ENCODE data around the gene HPS3. TPM values are rescaled to one million over a fixed set of nuclear protein-coding genes. Genes with fewer than 3 reads are reported as not detected.

The HPS3 gene
- polyA plus RNA-seq, 1 of the 3 experiments (the other 2 are of a cell fraction) = 9.4 TPM

DNA sequence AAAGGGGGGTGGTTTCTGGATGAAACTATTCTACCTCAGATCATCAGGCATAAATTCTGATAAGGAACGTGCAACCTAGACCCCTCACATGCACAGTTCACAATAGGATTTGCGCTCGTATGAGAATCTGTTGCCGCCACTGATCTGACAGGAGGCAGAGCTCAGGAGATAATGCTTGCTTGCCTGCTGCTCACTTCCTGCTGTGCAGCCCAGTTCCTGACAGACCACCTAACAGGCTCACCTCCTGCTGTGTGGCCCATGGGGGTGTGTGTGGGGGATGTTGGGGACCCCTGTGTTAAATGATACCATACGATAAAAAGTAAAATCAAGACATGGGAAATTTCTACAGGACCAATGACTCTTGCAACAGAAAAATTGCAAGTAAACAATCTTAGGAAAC lies 68.2 kb downstream of the HPS3 start:
- DNase-seq = no peak
- WGBS (ENCODE audit: low lambda C conversion rate) = 76% methylated on average over 5 of the region's 5 CpGs
- H3K36me3 ChIP-seq (replicated peaks in 1 of 2; ENCODE audit: control insufficient read depth in 1 of 2, insufficient read depth in 2 of 2, low read length in 1 of 2) = no peaks in the 10 kb centered on the region
- H3K4me3 ChIP-seq (ENCODE audit: low read depth in 2 of 2, low read length in 1 of 2) = no peak overlapping the region
- ChIA-PET POLR2A (no interaction called here), CTCF (no interaction called here)
- TF ChIP-seq SMC3 (IDR thresholded peaks at IDR 0.05; ENCODE audit: low read depth, low read length) = no peak
- no peak for TF ChIP-seq GATA2 (CRISPR knock-in tag; IDR thresholded peaks at IDR 0.05)
- TF ChIP-seq EP300 (IDR thresholded peaks at IDR 0.05; ENCODE audit: borderline replicate concordance in 1 of 2, low read depth in 1 of 2, low read length in 1 of 2) = no peak
- TF ChIP-seq MXI1 (IDR thresholded peaks at IDR 0.05; ENCODE audit: low read depth, low read length) = no peak
- TF ChIP-seq, protein P1, sequence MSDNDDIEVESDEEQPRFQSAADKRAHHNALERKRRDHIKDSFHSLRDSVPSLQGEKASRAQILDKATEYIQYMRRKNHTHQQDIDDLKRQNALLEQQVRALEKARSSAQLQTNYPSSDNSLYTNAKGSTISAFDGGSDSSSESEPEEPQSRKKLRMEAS (IDR thresholded peaks at IDR 0.05; ENCODE audit: low read depth) = no peak
- TF ChIP-seq, protein P2, sequence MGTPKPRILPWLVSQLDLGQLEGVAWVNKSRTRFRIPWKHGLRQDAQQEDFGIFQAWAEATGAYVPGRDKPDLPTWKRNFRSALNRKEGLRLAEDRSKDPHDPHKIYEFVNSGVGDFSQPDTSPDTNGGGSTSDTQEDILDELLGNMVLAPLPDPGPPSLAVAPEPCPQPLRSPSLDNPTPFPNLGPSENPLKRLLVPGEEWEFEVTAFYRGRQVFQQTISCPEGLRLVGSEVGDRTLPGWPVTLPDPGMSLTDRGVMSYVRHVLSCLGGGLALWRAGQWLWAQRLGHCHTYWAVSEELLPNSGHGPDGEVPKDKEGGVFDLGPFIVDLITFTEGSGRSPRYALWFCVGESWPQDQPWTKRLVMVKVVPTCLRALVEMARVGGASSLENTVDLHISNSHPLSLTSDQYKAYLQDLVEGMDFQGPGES (IDR thresholded peaks at IDR 0.05; ENCODE audit: low read depth, low read length) = no peak
- TF ChIP-seq, protein P3, sequence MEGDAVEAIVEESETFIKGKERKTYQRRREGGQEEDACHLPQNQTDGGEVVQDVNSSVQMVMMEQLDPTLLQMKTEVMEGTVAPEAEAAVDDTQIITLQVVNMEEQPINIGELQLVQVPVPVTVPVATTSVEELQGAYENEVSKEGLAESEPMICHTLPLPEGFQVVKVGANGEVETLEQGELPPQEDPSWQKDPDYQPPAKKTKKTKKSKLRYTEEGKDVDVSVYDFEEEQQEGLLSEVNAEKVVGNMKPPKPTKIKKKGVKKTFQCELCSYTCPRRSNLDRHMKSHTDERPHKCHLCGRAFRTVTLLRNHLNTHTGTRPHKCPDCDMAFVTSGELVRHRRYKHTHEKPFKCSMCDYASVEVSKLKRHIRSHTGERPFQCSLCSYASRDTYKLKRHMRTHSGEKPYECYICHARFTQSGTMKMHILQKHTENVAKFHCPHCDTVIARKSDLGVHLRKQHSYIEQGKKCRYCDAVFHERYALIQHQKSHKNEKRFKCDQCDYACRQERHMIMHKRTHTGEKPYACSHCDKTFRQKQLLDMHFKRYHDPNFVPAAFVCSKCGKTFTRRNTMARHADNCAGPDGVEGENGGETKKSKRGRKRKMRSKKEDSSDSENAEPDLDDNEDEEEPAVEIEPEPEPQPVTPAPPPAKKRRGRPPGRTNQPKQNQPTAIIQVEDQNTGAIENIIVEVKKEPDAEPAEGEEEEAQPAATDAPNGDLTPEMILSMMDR (IDR thresholded peaks at IDR 0.05) = no peak
- no peak for TF ChIP-seq TEAD4 (IDR thresholded peaks at IDR 0.05; ENCODE audit: borderline replicate concordance, insufficient read depth)
- TF ChIP-seq GABPA (IDR thresholded peaks at IDR 0.05; ENCODE audit: low read depth) = no peak
- no peak for TF ChIP-seq FOXM1 (IDR thresholded peaks at IDR 0.05; ENCODE audit: low read depth)
- H3K9me3 ChIP-seq = no peaks in the 10 kb centered on the region
- H4K20me1 ChIP-seq (ENCODE audit: insufficient read depth) = no peaks in the 10 kb centered on the region
- no peak overlapping the region for H3K4me2 ChIP-seq
- no peaks in the 10 kb centered on the region for H3K79me2 ChIP-seq (ENCODE audit: insufficient read depth)
- no peaks in the 10 kb centered on the region for H3K9me2 ChIP-seq
- H3K9ac ChIP-seq = no peak overlapping the region
- no peak overlapping the region for H3K27ac ChIP-seq (ENCODE audit: low read depth in 2 of 2, low read length in 1 of 2)
- H2AFZ ChIP-seq (ENCODE audit: low read depth) = no peak overlapping the region
- H3F3A ChIP-seq (replicated peaks; ENCODE audit: insufficient read depth) = no peaks in the 10 kb centered on the region
- H3K27me3 ChIP-seq (ENCODE audit: insufficient read depth) = no peaks in the 10 kb centered on the region
- H3K4me1 ChIP-seq (ENCODE audit: control insufficient read depth in 1 of 2, insufficient read depth in 2 of 2, low read depth in 1 of 2, low read length in 1 of 2) = peaks cover 4% of the 10 kb centered on the region in 2 experiments; a peak in 2 of 4 replicates

DNA sequence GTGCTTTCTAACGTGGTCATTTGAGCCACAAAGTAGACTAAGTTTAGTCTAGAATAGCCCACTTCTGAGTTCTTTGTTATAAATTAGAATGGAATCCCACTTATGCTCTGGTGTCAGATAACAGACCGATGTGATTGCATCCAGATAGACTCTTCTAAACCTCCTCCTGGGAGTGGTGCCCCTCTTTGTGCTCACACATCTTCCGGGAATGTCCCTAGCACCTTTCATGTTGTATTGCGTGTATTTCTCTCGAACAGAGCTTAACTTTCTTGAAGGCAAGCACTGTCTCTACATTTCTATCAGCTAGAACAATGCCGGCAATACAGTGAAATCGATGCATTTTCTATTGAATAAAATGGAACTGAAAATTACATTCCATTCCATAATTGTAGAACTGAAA lies 69.2 kb downstream of the HPS3 start:
- Histone ChIP-seq H3K4me3 (ENCODE audit: low read depth in 2 of 2, low read length in 1 of 2) (no peak overlapping the region), H3K9me2 (no peaks in the 10 kb centered on the region), H3K27ac (ENCODE audit: low read depth in 2 of 2, low read length in 1 of 2) (no peak overlapping the region), H2AFZ (ENCODE audit: low read depth) (peak overlapping the region; percentile 59; the same call in 1 of the 2 replicates), H3K4me2 (no peak overlapping the region), H3K36me3 (replicated peaks in 1 of 2; ENCODE audit: control insufficient read depth in 1 of 2, insufficient read depth in 2 of 2, low read length in 1 of 2) (no peaks in the 10 kb centered on the region), H3K9me3 (no peaks in the 10 kb centered on the region), H3K79me2 (ENCODE audit: insufficient read depth) (no peaks in the 10 kb centered on the region), H3F3A (replicated peaks; ENCODE audit: insufficient read depth) (no peaks in the 10 kb centered on the region), H3K27me3 (ENCODE audit: insufficient read depth) (no peaks in the 10 kb centered on the region), H3K4me1 (ENCODE audit: control insufficient read depth in 1 of 2, insufficient read depth in 2 of 2, low read depth in 1 of 2, low read length in 1 of 2) (peaks cover 4% of the 10 kb centered on the region in 2 experiments; a peak in 2 of 4 replicates), H3K9ac (no peak overlapping the region), H4K20me1 (ENCODE audit: insufficient read depth) (no peaks in the 10 kb centered on the region)
- ChIA-PET POLR2A (no interaction called here), CTCF (no interaction called here)
- 73% methylated on average over 7 of the region's 7 CpGs for WGBS (ENCODE audit: low lambda C conversion rate)
- DNase-seq = no peak
- TF ChIP-seq JUND (IDR thresholded peaks at IDR 0.05) = no peak
- no peak for TF ChIP-seq EP300 (IDR thresholded peaks at IDR 0.05; ENCODE audit: borderline replicate concordance in 1 of 2, low read depth in 1 of 2, low read length in 1 of 2)
- TF ChIP-seq, protein P3 (IDR thresholded peaks at IDR 0.05) = no peak
- TF ChIP-seq, protein P4, sequence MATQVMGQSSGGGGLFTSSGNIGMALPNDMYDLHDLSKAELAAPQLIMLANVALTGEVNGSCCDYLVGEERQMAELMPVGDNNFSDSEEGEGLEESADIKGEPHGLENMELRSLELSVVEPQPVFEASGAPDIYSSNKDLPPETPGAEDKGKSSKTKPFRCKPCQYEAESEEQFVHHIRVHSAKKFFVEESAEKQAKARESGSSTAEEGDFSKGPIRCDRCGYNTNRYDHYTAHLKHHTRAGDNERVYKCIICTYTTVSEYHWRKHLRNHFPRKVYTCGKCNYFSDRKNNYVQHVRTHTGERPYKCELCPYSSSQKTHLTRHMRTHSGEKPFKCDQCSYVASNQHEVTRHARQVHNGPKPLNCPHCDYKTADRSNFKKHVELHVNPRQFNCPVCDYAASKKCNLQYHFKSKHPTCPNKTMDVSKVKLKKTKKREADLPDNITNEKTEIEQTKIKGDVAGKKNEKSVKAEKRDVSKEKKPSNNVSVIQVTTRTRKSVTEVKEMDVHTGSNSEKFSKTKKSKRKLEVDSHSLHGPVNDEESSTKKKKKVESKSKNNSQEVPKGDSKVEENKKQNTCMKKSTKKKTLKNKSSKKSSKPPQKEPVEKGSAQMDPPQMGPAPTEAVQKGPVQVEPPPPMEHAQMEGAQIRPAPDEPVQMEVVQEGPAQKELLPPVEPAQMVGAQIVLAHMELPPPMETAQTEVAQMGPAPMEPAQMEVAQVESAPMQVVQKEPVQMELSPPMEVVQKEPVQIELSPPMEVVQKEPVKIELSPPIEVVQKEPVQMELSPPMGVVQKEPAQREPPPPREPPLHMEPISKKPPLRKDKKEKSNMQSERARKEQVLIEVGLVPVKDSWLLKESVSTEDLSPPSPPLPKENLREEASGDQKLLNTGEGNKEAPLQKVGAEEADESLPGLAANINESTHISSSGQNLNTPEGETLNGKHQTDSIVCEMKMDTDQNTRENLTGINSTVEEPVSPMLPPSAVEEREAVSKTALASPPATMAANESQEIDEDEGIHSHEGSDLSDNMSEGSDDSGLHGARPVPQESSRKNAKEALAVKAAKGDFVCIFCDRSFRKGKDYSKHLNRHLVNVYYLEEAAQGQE (IDR thresholded peaks at IDR 0.05; ENCODE audit: low read depth, low read length) = no peak
- TF ChIP-seq ELF1 (IDR thresholded peaks at IDR 0.05) = no peak
- TF ChIP-seq EZH2phosphoT487 (IDR thresholded peaks at IDR 0.05; ENCODE audit: borderline replicate concordance, low read depth) = no peak
- TF ChIP-seq TEAD4 (IDR thresholded peaks at IDR 0.05; ENCODE audit: borderline replicate concordance, insufficient read depth) = no peak
- TF ChIP-seq FOXM1 (IDR thresholded peaks at IDR 0.05; ENCODE audit: low read depth) = no peak
- TF ChIP-seq, protein P5, sequence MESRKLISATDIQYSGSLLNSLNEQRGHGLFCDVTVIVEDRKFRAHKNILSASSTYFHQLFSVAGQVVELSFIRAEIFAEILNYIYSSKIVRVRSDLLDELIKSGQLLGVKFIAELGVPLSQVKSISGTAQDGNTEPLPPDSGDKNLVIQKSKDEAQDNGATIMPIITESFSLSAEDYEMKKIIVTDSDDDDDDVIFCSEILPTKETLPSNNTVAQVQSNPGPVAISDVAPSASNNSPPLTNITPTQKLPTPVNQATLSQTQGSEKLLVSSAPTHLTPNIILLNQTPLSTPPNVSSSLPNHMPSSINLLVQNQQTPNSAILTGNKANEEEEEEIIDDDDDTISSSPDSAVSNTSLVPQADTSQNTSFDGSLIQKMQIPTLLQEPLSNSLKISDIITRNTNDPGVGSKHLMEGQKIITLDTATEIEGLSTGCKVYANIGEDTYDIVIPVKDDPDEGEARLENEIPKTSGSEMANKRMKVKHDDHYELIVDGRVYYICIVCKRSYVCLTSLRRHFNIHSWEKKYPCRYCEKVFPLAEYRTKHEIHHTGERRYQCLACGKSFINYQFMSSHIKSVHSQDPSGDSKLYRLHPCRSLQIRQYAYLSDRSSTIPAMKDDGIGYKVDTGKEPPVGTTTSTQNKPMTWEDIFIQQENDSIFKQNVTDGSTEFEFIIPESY (IDR thresholded peaks at IDR 0.05; ENCODE audit: borderline replicate concordance, low read depth) = no peak
- no peak for TF ChIP-seq RFX5 (IDR thresholded peaks at IDR 0.05; ENCODE audit: low read length)

Data from SK-N-SH (cell line).